NCI-H82 treated with DMSO at 0.1 percent for 48 hours (cell line): Measurements from ENCODE around the gene OR4D9.
A peak's percentile ranks its signal among the peaks of the same experiment; 100 is the strongest.
"Not testable (repeated sequence)": the region's sequence is repeated elsewhere in the genome, so short reads cannot be mapped to it uniquely, and the experiment has no call there.

Experiments used
- DNase-seq: peaks from one replicate; lab custom pipeline; 2025; ENCODE audit not compliant: unreplicated experiment; lab: John Stamatoyannopoulos, UW

OR4D9 gene

GRCh38 chr11:59510941-59511589 is at the start of gene OR4D9:
OR4D9 (plus strand) TSS chr11:59511539; CDS start chr11:59514913, 3,374 bp downstream.
- no peak for DNase-seq

GRCh38 chr11:59463190-59463641 is 48.1 kb upstream of the OR4D9 start:
- DNase-seq: no peak

- no peak for DNase-seq
Observed at GRCh38 chr11:59473015-59473414, 38.3 kb upstream of the OR4D9 start, which contains the start of gene OR4D10. OR4D10 (plus strand) TSS chr11:59473315; CDS start chr11:59477430, 4,115 bp downstream.

- DNase-seq: no peak
Observed at GRCh38 chr11:59475176-59475575, 36.2 kb upstream of the OR4D9 start.

GRCh38 chr11:59479906-59480305 is 31.4 kb upstream of the OR4D9 start:
- no peak for DNase-seq

- no peak for DNase-seq
Observed at GRCh38 chr11:59480359-59480758, 31.0 kb upstream of the OR4D9 start.

GRCh38 chr11:59501931-59502330 is 9.4 kb upstream of the OR4D9 start:
- no peak for DNase-seq

GRCh38 chr11:59503276-59503675 is 8.1 kb upstream of the OR4D9 start, which contains the start of gene OR4D11:
OR4D11 (plus strand) TSS chr11:59503576; CDS start chr11:59503576, 0 bp downstream.
- DNase-seq: no peak

- no peak for DNase-seq
Observed at GRCh38 chr11:59511675-59512074, 336 bp downstream of the OR4D9 start.

GRCh38 chr11:59520139-59520538 is 8.8 kb downstream of the OR4D9 start:
- not testable (repeated sequence) for DNase-seq

GRCh38 chr11:59520741-59521140 is 9.4 kb downstream of the OR4D9 start:
- DNase-seq: no peak

- DNase-seq: no peak
Observed at GRCh38 chr11:59523541-59523940, 12.2 kb downstream of the OR4D9 start.

GRCh38 chr11:59528711-59529110 is 17.4 kb downstream of the OR4D9 start:
- no peak for DNase-seq

GRCh38 chr11:59532620-59533019 is 21.3 kb downstream of the OR4D9 start:
- DNase-seq: no peak

GRCh38 chr11:59534676-59535075 is 23.3 kb downstream of the OR4D9 start:
- peak; percentile 39 for DNase-seq

GRCh38 chr11:59542142-59542810 is 30.9 kb downstream of the OR4D9 start:
- peak; percentile 78 for DNase-seq

- not testable (repeated sequence) for DNase-seq
Observed at GRCh38 chr11:59543713-59544112, 32.4 kb downstream of the OR4D9 start.

GRCh38 chr11:59544869-59545178 is 33.5 kb downstream of the OR4D9 start:
- DNase-seq: no peak

GRCh38 chr11:59545179-59546020 is 34.1 kb downstream of the OR4D9 start:
- DNase-seq: no peak

- not testable (repeated sequence) for DNase-seq
Observed at GRCh38 chr11:59547605-59548308, 36.4 kb downstream of the OR4D9 start.

- no peak for DNase-seq
Observed at GRCh38 chr11:59548309-59548656, 36.9 kb downstream of the OR4D9 start.
